ENCODE measurements around the gene SLC43A2.
A peak's percentile ranks its signal among the peaks of the same experiment; 100 is the strongest.
"Not testable (repeated sequence)": the region's sequence is repeated elsewhere in the genome, so short reads cannot be mapped to it uniquely, and the experiment has no call there.

Gene SLC43A2

DNA sequence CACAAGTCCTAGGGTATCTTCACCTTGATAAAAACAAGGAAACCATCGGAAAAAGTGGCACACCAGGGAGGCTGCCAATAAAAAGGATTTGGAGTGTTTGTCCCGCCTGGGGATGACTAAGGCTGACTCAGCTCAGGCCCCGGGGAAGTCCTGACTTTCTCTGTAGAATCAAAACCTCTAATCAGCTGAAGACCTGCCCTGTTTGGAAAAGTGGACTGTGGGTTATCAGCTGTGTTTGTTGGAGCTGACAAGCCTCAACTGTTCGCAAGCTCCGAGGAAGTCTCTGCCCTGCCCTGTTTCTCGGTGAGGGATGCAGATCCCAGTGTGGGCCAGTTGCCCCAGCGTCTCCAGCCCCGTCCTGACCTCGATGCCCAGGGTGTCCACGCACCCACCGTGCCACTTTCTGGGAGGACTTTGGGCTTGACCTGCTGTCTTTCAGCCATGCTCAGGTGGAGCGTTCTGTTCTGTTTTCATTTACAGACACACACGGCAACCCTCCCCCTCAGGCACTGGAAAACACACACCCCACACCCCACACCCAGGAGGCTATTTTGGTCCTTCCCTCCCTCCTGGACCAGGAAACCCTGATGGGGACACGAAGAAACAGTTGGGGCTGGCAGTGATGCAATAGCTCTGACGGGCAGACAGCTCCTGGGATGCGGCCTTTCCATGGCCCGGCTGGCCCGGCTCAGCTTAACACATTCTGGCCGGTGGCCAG, 38.4 kb downstream of the SLC43A2 start:
- no peak for DNase-seq (ENCODE audit: low spot score)

DNA sequence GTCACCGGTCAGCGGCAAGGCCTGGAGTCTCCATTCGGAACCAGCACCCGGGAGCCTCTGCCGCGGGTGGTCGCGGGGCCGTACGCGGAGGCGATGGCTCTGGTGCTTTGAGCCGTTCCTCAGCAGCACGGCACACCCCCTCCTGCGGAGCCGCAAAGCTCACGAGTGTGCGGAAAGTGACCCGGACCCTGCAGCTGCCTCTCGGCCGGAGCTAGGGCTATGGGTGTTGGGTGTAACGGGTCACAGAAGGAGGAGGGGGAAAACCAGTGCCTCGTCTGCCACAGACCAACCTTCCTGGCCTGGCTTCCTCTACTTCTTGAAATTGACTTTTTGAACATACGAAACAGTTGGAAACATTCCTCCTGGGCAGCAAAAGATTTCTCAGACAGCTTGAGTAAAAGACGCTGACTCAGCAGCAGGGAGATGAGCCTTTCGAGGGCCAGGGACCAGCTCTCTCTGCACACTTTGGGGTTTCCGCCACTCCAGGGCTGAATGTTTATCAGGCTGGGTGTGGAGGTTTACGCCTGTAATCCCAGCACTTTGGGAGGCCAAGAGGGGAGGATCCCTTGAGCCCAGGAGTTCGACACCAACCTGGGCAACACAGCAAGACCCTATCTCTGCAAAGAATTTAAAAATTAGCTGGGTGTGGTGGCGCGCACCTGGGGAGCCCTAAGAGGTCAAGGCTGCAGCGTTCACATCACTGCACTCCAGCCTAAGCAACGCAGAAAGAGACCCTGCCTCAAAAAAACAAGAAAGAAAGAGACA, 39.6 kb downstream of the SLC43A2 start:
- DNase-seq (ENCODE audit: low spot score) = no peak

GRCh38 chr17:1584167-1584566, 44.5 kb downstream of the SLC43A2 start:
- no peak for DNase-seq (ENCODE audit: low spot score)

DNA sequence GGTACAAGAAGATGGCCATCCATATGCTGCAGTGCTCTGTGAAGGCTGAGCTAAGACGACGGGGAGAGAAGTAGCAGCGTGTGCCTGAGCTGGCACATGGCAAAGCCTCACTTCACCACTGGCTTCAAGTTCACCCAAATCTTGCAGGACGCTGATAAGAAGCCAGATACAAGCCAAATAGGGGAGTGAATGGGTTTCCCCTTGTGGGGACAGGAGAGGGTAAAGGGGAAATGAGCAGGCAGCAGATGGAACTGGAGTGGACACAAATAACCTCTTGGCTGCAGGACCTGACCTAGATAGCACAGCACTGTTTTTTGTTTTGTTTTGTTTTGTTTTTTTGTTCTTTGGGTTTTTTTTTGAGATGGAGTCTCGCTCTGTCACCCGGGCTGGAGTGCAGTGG, 45.1 kb downstream of the SLC43A2 start:
- peak; percentile 55 for DNase-seq (ENCODE audit: low spot score)

- no peak for DNase-seq (ENCODE audit: low spot score)
These were observed 46.3 kb downstream of the SLC43A2 start for GRCh38 chr17:1582374-1582773.

DNA sequence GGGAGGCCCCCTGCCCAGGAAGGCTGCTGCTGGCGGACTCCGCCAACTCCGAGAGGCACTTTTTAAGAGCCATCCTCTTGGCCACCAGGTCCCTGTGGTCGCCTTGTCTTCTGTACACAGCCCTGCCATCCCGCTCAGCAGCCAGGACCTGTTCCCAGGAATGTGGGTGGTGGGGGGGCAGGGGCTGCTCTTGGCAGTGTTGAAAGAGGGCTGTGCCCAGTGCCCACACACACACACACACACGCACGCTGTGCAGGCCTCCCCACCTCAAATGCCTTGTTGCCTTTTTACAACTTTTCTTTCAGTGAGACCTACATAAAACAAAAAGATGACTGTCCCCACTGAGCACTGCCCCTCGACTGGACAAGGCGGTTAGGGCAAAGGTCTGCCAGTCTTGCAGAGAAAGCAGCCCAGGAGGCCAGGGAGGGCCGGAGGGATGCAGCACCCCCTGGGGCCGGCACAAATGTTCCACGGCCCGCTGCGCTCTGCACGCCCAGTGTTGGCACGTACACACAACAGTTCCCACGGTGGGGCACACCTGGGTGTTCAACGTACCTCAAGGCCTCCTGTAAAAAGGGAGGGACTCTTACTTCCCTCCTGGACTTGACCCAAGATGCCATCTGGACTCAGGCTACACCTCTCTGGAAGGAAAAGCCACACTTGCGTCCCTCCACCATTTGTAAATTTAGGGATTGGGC, 47.5 kb downstream of the SLC43A2 start:
- no peak for DNase-seq (ENCODE audit: low spot score)

- no peak for DNase-seq (ENCODE audit: low spot score)
These were observed 50.6 kb downstream of the SLC43A2 start for GRCh38 chr17:1578029-1578428.

- DNase-seq (ENCODE audit: low spot score) = no peak
These were observed 51.0 kb downstream of the SLC43A2 start for GRCh38 chr17:1577583-1578013.

DNA sequence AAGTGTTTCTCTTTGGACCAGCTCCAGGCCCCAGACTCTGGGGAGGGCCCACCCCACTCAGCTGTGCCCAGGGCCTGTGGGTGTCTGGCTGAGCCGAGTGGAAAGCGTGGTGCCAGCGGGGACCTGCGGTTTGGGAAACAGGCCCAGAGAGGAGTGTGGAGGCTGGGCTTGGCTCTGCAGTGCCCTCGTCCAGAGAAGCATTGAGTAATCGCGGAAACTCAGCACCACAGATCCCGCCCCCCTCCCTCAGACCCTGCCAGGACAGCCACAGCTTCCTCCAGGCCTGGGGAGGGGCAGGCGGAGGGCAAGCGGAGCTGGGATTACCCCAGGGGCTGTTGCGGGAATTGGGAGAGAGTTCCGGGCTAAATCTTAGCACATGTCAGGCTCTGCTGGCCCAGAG, 51.5 kb downstream of the SLC43A2 start:
- peak; percentile 83 for DNase-seq (ENCODE audit: low spot score)

GRCh38 chr17:1576500-1576899, 52.1 kb downstream of the SLC43A2 start:
- no peak for DNase-seq (ENCODE audit: low spot score)

GRCh38 chr17:1574697-1575471, 53.8 kb downstream of the SLC43A2 start:
- DNase-seq (ENCODE audit: low spot score) = no peak

DNA sequence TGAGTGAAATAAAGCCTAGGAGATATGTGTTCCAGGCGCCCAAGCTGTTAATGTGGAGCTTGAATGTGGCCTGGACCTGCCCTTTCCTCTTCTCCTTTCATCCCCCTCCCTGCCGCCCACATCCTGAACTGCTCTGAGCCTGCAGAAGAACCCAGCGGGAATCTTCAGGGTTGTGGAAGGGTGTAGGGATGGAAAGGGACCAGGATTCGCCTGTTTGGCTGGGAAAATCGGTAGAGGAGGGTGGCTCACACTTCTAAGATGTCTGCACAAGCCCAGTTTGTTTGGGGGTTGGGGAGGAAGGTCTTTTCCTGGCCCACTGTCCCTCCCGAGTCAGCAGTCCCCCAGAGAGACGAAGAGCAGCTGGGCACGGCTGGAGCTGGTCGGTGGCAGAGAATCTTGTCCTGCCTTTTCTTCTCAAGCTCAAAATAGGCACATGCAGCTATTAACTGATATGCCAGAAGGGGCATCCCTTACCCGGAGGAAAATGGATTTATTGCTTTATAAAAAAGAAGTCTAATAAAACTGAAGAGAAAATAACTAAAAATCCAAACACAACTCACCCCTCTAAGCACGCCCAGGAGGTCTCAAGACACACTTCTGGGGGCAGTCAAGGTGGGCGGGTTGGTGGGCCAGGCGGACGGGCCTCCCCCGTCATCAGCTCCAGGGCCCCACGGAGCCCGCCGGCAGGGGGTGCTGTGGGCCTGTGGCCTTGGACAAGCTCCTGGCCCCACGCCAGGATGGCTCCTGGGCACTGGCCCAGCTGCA, 54.5 kb downstream of the SLC43A2 start:
- DNase-seq (ENCODE audit: low spot score) = peak; percentile 78

DNA sequence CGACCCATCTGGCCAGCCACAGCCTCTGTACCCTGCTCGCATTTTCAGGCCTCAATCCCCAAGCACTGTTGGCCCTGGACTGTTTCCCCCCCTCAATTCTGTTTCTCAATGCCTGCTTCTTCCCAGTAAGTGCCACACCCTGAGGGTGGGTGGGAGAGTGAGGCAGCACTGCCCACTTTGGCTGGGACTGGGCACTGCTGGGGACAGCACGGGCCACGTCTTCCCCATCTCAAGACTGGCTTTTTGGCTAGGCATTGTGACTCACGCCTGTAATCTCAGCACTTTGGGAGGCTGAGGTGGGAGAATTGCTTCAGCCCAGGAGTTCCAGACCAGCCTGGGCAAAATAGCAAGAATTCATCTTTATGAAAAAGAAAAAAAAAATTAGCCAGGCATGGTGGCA, 56.0 kb downstream of the SLC43A2 start:
- DNase-seq (ENCODE audit: low spot score) = not testable (repeated sequence)

DNA sequence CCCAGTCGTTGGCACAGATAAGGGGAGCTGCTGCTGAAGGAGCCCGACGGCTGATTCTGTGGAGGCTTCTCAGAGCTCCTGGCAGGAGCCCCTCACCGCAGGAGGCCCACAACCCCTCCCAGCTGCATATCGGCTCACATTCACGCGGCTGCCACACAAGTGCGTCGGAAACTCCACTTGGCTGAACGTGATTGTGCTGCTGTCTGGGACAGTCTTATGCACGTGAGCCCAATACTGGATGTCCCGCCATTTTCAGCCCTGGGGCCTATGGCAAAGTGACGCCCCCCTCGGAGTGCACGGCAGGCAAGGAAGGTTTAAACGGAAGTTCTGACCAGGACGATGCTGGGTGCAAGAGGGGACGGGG, 57.3 kb downstream of the SLC43A2 start:
- no peak for DNase-seq (ENCODE audit: low spot score)

GRCh38 chr17:1568950-1569810, 59.5 kb downstream of the SLC43A2 start:
- DNase-seq (ENCODE audit: low spot score) = no peak

DNA sequence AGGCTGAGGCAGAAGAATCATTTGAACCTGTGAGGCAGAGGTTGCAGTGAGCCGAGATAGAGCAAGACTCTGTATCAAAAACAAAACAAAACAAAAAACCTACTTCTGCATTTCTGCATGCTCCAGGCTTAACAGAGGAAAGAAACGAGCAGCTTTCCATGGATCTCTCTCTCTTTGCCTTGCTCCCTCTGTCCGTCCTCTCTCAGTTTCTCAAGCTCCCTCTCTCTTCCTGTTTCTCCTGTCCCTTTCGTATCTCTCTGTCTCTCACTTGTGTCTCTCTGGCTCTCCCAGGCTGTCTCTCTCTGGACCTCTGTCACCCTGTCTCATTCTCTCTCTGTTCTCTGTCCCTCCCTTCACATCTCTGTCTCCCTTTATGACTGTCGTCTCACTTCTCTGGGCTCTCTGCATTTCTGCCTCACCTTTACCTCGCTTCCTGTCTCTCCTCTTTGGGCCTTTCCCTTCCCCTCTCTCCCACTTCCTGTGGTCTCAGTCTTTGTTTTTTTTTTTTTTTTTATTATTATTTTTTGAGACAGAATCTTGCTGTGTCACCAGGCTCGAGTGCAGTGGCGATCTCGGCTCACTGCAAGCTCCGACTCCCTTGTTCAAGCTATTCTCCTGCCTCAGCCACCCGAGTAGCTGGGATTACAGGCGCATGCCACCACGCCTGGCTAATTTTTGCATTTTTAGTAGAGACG, 62.0 kb downstream of the SLC43A2 start:
- DNase-seq (ENCODE audit: low spot score) = no peak

- no peak for DNase-seq (ENCODE audit: low spot score)
These were observed 62.8 kb downstream of the SLC43A2 start for GRCh38 chr17:1565877-1566276.

DNA sequence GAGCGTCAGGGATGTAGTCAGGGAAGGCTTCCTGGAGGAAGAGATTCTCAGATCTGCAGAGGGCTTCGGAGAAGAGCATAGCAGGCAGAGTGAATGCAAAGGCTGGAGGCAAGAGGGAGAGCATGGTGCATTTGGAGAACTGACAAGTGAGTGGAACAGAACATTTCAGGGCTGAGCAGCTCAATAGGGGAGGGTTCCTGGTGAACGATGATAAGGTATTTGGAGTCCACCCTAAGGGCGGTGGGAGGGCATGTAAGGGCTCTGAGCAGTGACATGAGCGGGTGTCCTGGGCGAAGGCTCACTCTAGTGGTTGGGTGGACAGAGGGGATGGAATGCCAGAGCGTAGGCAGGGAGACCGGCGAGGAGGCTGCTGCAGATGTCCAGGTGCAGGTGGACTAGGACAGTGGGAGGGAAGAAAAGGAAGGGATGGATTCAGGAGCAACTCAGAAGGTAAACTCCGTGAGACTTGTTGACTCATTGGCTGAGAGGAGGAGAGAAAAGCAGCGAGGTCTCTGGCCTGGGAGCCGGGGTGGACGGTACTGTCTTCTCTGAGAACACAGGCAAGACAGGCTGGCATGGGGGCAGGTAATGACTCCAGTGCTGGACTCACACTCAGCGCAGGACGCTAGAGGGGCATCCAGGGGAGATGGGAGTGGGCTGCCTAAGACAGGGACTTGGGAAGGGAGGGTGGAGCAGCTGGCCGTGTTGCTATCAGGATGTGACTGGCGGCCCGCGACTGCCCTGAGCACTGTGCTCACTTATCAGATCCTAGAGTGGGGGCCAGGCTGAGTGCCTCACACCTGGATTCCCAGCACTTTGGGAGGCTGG, 64.6 kb downstream of the SLC43A2 start:
- no peak for DNase-seq (ENCODE audit: low spot score)

DNA sequence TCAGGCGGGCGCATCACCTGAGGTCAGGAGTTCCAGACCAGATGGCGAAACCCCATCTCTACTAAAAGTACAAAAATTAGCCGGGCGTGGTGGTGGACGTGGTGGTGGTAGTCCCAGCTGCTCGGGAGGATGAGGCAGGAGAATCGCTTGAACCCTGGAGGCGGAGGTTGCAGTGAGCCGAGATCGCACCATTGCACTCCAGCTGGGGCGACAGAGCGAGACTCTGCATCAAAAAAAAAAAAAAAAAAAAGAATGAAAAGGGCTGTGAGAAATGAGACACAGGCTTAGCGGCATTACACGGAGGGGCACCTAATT, 65.2 kb downstream of the SLC43A2 start:
- DNase-seq (ENCODE audit: low spot score) = not testable (repeated sequence)

All from pons (tissue), 1 donor.